ENCODE results near the gene ADGRG3. TPM values are rescaled to one million over a fixed set of nuclear protein-coding genes. Genes with fewer than 3 reads are reported as not detected.

The ADGRG3 gene
- total and polyA plus RNA-seq, 9 of the 15 experiments (the other 6 are each of a cell fraction or from before 2014, with no cell fraction given): 0.09 to 0.52 (median 0.14) TPM; not detected in 3

DNA sequence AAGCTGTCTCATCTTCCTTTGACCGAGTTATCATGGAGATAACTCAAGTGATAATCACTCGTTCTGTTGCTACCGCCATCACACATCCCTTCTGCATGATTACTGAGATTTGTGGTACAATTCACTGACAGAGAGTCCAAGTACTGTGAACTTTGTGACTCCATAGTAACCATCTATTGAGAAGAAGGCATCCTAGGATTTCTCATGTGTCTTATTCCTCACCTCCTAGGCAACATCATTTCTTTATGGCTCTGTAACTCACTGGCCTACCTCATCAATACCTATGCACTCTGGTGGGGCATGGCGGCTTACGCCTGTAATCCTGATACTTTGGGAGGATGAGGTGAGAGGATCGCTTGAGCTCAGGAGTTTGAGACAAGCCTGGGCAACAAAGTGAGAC is 45.9 kb downstream of the ADGRG3 start:
- no TSS peak for BruUV-seq (replicated peaks)
- no peak for DNase-seq (ENCODE audit: extremely low read depth in 1 of 4, low spot score in 3 of 4)
- POLR2A ChIA-PET: no interaction called here
- 20% methylated on average over 6 of the region's 6 CpGs for WGBS (ENCODE audit: insufficient coverage, low coverage, missing lambda C conversion rate)
- H4K20me1 ChIP-seq (replicated peaks; ENCODE audit: control insufficient read depth, insufficient read depth, low read length): no peaks in the 10 kb centered on the region
- no peaks in the 10 kb centered on the region for H3K36me3 ChIP-seq (ENCODE audit: control insufficient read depth, insufficient read depth, low read length)
- no peak for FAIRE-seq
- no peak for ATAC-seq
- H3K9me3 ChIP-seq (replicated peaks; ENCODE audit: control insufficient read depth, insufficient read depth, low read depth, low read length): no peaks in the 10 kb centered on the region
- H3K9me1 ChIP-seq (ENCODE audit: control insufficient read depth, insufficient read depth, low read length): no peaks in the 10 kb centered on the region
- no peaks in the 10 kb centered on the region for H3K79me2 ChIP-seq (ENCODE audit: control insufficient read depth, insufficient read depth, low read length)
- in situ Hi-C loops (cut with MboI): no loop called here
- no peak overlapping the region for H3K27ac ChIP-seq (ENCODE audit: extremely low read depth, low read depth, low read length)
- no peak overlapping the region for H3K4me3 ChIP-seq
- peaks cover 7 to 34% of the 10 kb centered on the region in 2 experiments; a peak in 4 of 5 replicates for H3K27me3 ChIP-seq (ENCODE audit: control insufficient read depth in 2 of 2, insufficient read depth in 2 of 2, low read length in 2 of 2)
- H3K4me2 ChIP-seq (ENCODE audit: insufficient read depth, low read length): no peak overlapping the region
- TF ChIP-seq, protein P1, sequence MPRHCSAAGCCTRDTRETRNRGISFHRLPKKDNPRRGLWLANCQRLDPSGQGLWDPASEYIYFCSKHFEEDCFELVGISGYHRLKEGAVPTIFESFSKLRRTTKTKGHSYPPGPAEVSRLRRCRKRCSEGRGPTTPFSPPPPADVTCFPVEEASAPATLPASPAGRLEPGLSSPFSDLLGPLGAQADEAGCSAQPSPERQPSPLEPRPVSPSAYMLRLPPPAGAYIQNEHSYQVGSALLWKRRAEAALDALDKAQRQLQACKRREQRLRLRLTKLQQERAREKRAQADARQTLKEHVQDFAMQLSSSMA (CRISPR knock-in tag; IDR thresholded peaks at IDR 0.05): no peak
- no peak for TF ChIP-seq PHTF2 (CRISPR knock-in tag; IDR thresholded peaks at IDR 0.05)
- no peak for TF ChIP-seq NCOR1 (IDR thresholded peaks at IDR 0.05)
- TF ChIP-seq, protein P2, sequence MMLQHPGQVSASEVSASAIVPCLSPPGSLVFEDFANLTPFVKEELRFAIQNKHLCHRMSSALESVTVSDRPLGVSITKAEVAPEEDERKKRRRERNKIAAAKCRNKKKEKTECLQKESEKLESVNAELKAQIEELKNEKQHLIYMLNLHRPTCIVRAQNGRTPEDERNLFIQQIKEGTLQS (IDR thresholded peaks at IDR 0.05): no peak
- TF ChIP-seq, protein P2 (CRISPR knock-in tag; conservative IDR thresholded peaks at IDR 0.05): no peak
- intact Hi-C loops (cut with micrococcal nuclease): no loop called here
- H3K9ac ChIP-seq (ENCODE audit: insufficient read depth in 1 of 2, low read depth in 2 of 2, low read length in 2 of 2): no peak overlapping the region
- peaks cover 6 to 16% of the 10 kb centered on the region in 2 experiments; a peak in 4 of 5 replicates for H3K4me1 ChIP-seq (replicated peaks in 1 of 2; ENCODE audit: control insufficient read depth in 2 of 2, insufficient read depth in 2 of 2, low read length in 2 of 2)
- CTCF ChIA-PET (ENCODE audit: low intra/inter-chr PET ratio): no interaction called here
- no peak overlapping the region for H2AFZ ChIP-seq (ENCODE audit: low read depth, low read length)
